Suprapubic skin (tissue), 4 donors: Measurements from ENCODE around the gene TAC3.

ENCODE experiments used
- CTCF ChIP-seq, 2 donors: fragments of 200-600 bp in 1 of 2; fragments of 450-650 bp in 1 of 2; sonication (generic) in 1 of 2; IDR thresholded peaks; one replicate each; pipeline ENCODE4 v1.5.1; 2016 to 2019; ENCODE audit warnings: antibody characterized with exemption in 2 of 2, mild to moderate bottlenecking in 1 of 2, moderate library complexity in 1 of 2
- EP300 ChIP-seq: sonication (generic); formaldehyde crosslinking; IDR thresholded peaks from one replicate; pipeline ENCODE4 v1.6.1; 2017; ENCODE audit warnings: antibody characterized with exemption
- POLR2A ChIP-seq, 2 donors: fragments of 450-650 bp; IDR thresholded peaks; one replicate each; pipeline ENCODE4 v1.6.1; 2017; ENCODE audit warnings: antibody characterized with exemption in 2 of 2, mild to moderate bottlenecking in 2 of 2, moderate library complexity in 2 of 2
- POLR2AphosphoS5 ChIP-seq, 3 donors: sonication (generic); formaldehyde crosslinking; IDR thresholded peaks; one replicate each; pipeline ENCODE4 v1.6.1; 2017; ENCODE audit warnings: antibody characterized with exemption in 3 of 3

- no peak for TF ChIP-seq CTCF (IDR thresholded peaks at IDR 0.05)
- TF ChIP-seq POLR2A (IDR thresholded peaks at IDR 0.05), result no peak
- TF ChIP-seq POLR2AphosphoS5 (IDR thresholded peaks at IDR 0.05), result no peak
- no peak for TF ChIP-seq EP300
Observed at GRCh38 chr12:57033431-57033830, 17.1 kb upstream of the TAC3 start.
